ENCODE data around the gene DDX28. TPM values are rescaled to one million over a fixed set of nuclear protein-coding genes. Genes with fewer than 3 reads are reported as not detected.

The DDX28 gene
- total and polyA plus RNA-seq, 2 of the 8 experiments (the other 6 are each of a cell fraction or from before 2014, with no cell fraction given), result 16.8 to 28.1 TPM

DNA sequence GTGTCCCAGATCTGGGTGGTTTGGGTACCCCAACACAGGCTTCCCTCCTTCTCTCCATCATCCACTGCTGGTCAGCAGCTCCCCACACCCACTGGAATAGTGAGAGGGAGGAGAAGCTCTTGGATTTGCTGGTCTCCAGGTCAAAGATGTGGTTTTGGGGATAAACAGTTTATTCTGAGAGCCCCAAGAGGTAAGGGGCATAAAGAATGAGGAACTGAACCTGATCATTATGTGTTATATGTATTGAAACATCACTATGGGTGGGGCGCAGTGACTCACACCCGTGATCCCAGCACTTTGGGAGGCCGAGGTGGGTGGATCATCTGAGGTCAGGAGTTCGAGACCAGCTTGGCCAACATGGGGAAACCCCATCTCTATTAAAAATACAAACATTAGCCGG, 27.6 kb downstream of the DDX28 start:
- no peak overlapping the region for H2BK5ac ChIP-seq (ENCODE audit: low read depth, low read length)
- FAIRE-seq (no peak), DNase-seq (ENCODE audit: low read depth in 1 of 2, low spot score in 2 of 2) (no peak)
- no peak overlapping the region for H2BK15ac ChIP-seq (ENCODE audit: low read length)
- no peak overlapping the region for H4K5ac ChIP-seq (ENCODE audit: insufficient read length, low read depth, low read length)
- no peak overlapping the region for H3K4ac ChIP-seq (replicated peaks; ENCODE audit: insufficient read length, low read depth, low read length)
- H2BK12ac ChIP-seq (ENCODE audit: low read depth, low read length), result no peak overlapping the region
- no peaks in the 10 kb centered on the region; the same call in 1 of the 2 replicates for H3K23me2 ChIP-seq (ENCODE audit: low read depth, low read length)
- H3K4me3 ChIP-seq (ENCODE audit: extremely low read depth in 1 of 4, insufficient read depth in 2 of 4, low read depth in 3 of 4, low read length in 4 of 4), result no peak overlapping the region
- H2BK120ac ChIP-seq (replicated peaks; ENCODE audit: low read depth, low read length), result no peak overlapping the region
- no peak for TF ChIP-seq GTF2F1 (IDR thresholded peaks at IDR 0.05; ENCODE audit: borderline replicate concordance, low read depth, low read length)
- no peak for TF ChIP-seq CBX5 (IDR thresholded peaks at IDR 0.05; ENCODE audit: low read depth, low read length)
- TF ChIP-seq CEBPB (IDR thresholded peaks at IDR 0.05; ENCODE audit: low read depth, low read length), result no peak
- no peaks in the 10 kb centered on the region for H3K79me2 ChIP-seq (ENCODE audit: control insufficient read depth in 1 of 2, insufficient read depth in 2 of 2, low read length in 2 of 2)
- H3K4me2 ChIP-seq (ENCODE audit: insufficient read depth in 1 of 2, low read depth in 2 of 2, low read length in 2 of 2), result no peak overlapping the region
- no peak overlapping the region for H3K18ac ChIP-seq (ENCODE audit: extremely low read depth, low read length)
- H3K56ac ChIP-seq (replicated peaks; ENCODE audit: insufficient read length, low read depth, low read length), result no peak overlapping the region
- H3K36me3 ChIP-seq (ENCODE audit: control insufficient read depth in 2 of 4, insufficient read depth in 4 of 4, low read length in 3 of 4), result no peaks in the 10 kb centered on the region
- no peak overlapping the region for H2BK20ac ChIP-seq (ENCODE audit: low read length)
- H2AK5ac ChIP-seq (ENCODE audit: low read depth, low read length), result no peak overlapping the region
- H3K23ac ChIP-seq (ENCODE audit: insufficient read length), result no peak overlapping the region
- H2AFZ ChIP-seq (ENCODE audit: low read length), result no peak overlapping the region
- H3K79me1 ChIP-seq (ENCODE audit: low read depth, low read length), result no peaks in the 10 kb centered on the region; the same call in 1 of the 2 replicates
- no peak overlapping the region for H3K14ac ChIP-seq (ENCODE audit: insufficient read length)
- 92% methylated on average over 5 of the region's 5 CpGs; no CpG with 5 or more reads in 1 of the 2 experiments for WGBS, 2 experiments (ENCODE audit: extremely low coverage in 1 of 2, insufficient coverage in 1 of 2, insufficient read length in 1 of 2, insufficient replicate concordance in 2 of 2, low coverage in 1 of 2, low lambda C conversion rate in 2 of 2, missing lambda C conversion rate in 1 of 2)
- POLR2A ChIA-PET (ENCODE audit: partially characterized antibody), result interaction anchor here (1.2 kb wide), 1 partner anchor 28 kb away, joined by 4 read pairs; the partner anchor contains the start of genes DDX28 and DUS2
- peaks cover 0 to 12% (median 8%) of the 10 kb centered on the region in 4 experiments; a peak in 5 of 7 replicates for H3K27me3 ChIP-seq (replicated peaks in 1 of 4; ENCODE audit: control insufficient read depth in 3 of 4, extremely low read depth in 1 of 4, insufficient read depth in 3 of 4, low read length in 3 of 4)
- no peak overlapping the region for H3K27ac ChIP-seq (ENCODE audit: low read depth, low read length)
- CTCF ChIA-PET (ENCODE audit: partially characterized antibody), result interaction anchor here (0.6 to 2.2 kb wide), 9 partner anchors 9 to 561 kb away, joined by 3 to 13 read pairs (median 4); partner anchors contain the start of genes DDX28 and DUS2
- no peaks in the 10 kb centered on the region for H4K20me1 ChIP-seq (replicated peaks in 1 of 2; ENCODE audit: control insufficient read depth in 1 of 2, insufficient read depth in 2 of 2, low read length in 2 of 2)
- no peak overlapping the region for H4K91ac ChIP-seq (replicated peaks; ENCODE audit: insufficient read length, low read length)
- no peak overlapping the region for H4K8ac ChIP-seq (ENCODE audit: extremely low read depth, insufficient read depth, low read length)
- H3K9ac ChIP-seq (replicated peaks in 1 of 4; ENCODE audit: extremely low read depth in 1 of 4, low read depth in 3 of 4, low read length in 3 of 4), result no peak overlapping the region
- no peaks in the 10 kb centered on the region; a peak in 3 of 7 replicates for H3K4me1 ChIP-seq (replicated peaks in 1 of 4; ENCODE audit: control insufficient read depth in 3 of 4, insufficient read depth in 4 of 4, low read length in 3 of 4)
- H3K9me3 ChIP-seq (ENCODE audit: insufficient read depth in 2 of 2, low read depth in 1 of 2, low read length in 1 of 2), result no peaks in the 10 kb centered on the region
